ENCODE measurements around the gene SNX12. TPM values are rescaled to one million over a fixed set of nuclear protein-coding genes. Genes with fewer than 3 reads are reported as not detected.

The SNX12 gene
- total and polyA plus RNA-seq, 4 donors: 4.5 to 21.7 (median 15.8) TPM

- H3K36me3 ChIP-seq (ENCODE audit: control insufficient read depth in 4 of 4, insufficient read depth in 3 of 4, low read depth in 1 of 4, low read length in 3 of 4): no peaks in the 10 kb centered on the region
- WGBS: 76% methylated on average over 5 of the region's 5 CpGs
- no peaks in the 10 kb centered on the region for H3K9me3 ChIP-seq (ENCODE audit: control insufficient read depth in 4 of 4, low read length in 3 of 4)
- peaks cover 4 to 16% (median 10%) of the 10 kb centered on the region in 4 donors for H3K4me1 ChIP-seq (ENCODE audit: control insufficient read depth in 4 of 4, insufficient read depth in 4 of 4, low read length in 3 of 4)
- TF ChIP-seq SP1 (IDR thresholded peaks at IDR 0.05) (no peak), TAF1 (conservative IDR thresholded peaks at IDR 0.05) (no peak), YY1 (IDR thresholded peaks at IDR 0.05) (no peak), FOXA1 (IDR thresholded peaks at IDR 0.05) (no peak), JUND (IDR thresholded peaks at IDR 0.05) (no peak), GABPA (IDR thresholded peaks at IDR 0.05 in 1 of 2, conservative IDR thresholded peaks at IDR 0.05 in 1 of 2) (no peak), CTCF (IDR thresholded peaks at IDR 0.05; ENCODE audit: low read depth, low read length, missing input control) (no peak)
- H3K4me3 ChIP-seq (ENCODE audit: low read depth in 1 of 3, low read length in 3 of 3): no peak overlapping the region
- DNase-seq (ENCODE audit: low spot score): no peak
- H3K27ac ChIP-seq (ENCODE audit: low read depth in 1 of 2, low read length in 2 of 2): no peak overlapping the region
- H3K27me3 ChIP-seq (ENCODE audit: control insufficient read depth in 4 of 4, insufficient read depth in 4 of 4, low read length in 3 of 4): no peaks in the 10 kb centered on the region
- no peak overlapping the region for H3K9ac ChIP-seq (ENCODE audit: low read depth in 1 of 2, low read length in 2 of 2)
Measured at GRCh38 chrX:71098951-71099506, 30.9 kb upstream of the SNX12 start.

GRCh38 chrX:71098302-71098701, 30.2 kb upstream of the SNX12 start:
- 16% methylated on average over 2 of the region's 2 CpGs for WGBS
- Histone ChIP-seq H3K27ac (ENCODE audit: low read depth in 1 of 2, low read length in 2 of 2) (no peak overlapping the region), H3K36me3 (ENCODE audit: control insufficient read depth in 4 of 4, insufficient read depth in 3 of 4, low read depth in 1 of 4, low read length in 3 of 4) (no peaks in the 10 kb centered on the region)

GRCh38 chrX:71096760-71097032, 28.6 kb upstream of the SNX12 start:
- peaks cover 4 to 16% (median 10%) of the 10 kb centered on the region in 4 donors for H3K4me1 ChIP-seq (ENCODE audit: control insufficient read depth in 4 of 4, insufficient read depth in 4 of 4, low read length in 3 of 4)

More at GRCh38 chrX:71098302-71098701, 30.2 kb upstream of the SNX12 start:
- Histone ChIP-seq H3K4me1 (ENCODE audit: control insufficient read depth in 4 of 4, insufficient read depth in 4 of 4, low read length in 3 of 4) (peaks cover 4 to 16% (median 10%) of the 10 kb centered on the region in 4 donors), H3K4me3 (ENCODE audit: low read depth in 1 of 3, low read length in 3 of 3) (no peak overlapping the region), H3K9me3 (ENCODE audit: control insufficient read depth in 4 of 4, low read length in 3 of 4) (no peaks in the 10 kb centered on the region), H3K9ac (ENCODE audit: low read depth in 1 of 2, low read length in 2 of 2) (no peak overlapping the region), H3K27me3 (ENCODE audit: control insufficient read depth in 4 of 4, insufficient read depth in 4 of 4, low read length in 3 of 4) (no peaks in the 10 kb centered on the region)
- TF ChIP-seq NR2F2 (IDR thresholded peaks at IDR 0.05) (no peak), RXRA (IDR thresholded peaks at IDR 0.05) (no peak), FOXA1 (IDR thresholded peaks at IDR 0.05) (no peak), RAD21 (IDR thresholded peaks at IDR 0.05) (peak; percentile 63 to 73), CTCF (IDR thresholded peaks at IDR 0.05; ENCODE audit: low read depth, low read length, missing input control) (peak; percentile 36), SP1 (IDR thresholded peaks at IDR 0.05) (no peak)
- peak; percentile 74 for DNase-seq (ENCODE audit: low spot score)

More at GRCh38 chrX:71096760-71097032, 28.6 kb upstream of the SNX12 start:
- WGBS: 10% methylated on average over 9 of the region's 9 CpGs
- H3K27ac ChIP-seq (ENCODE audit: low read depth in 1 of 2, low read length in 2 of 2): no peak overlapping the region
- peak overlapping the region; percentile 14 to 30 for H3K9ac ChIP-seq (ENCODE audit: low read depth in 1 of 2, low read length in 2 of 2)
- peak overlapping the region in 2 of 3 donors; percentile 66 to 68 for H3K4me3 ChIP-seq (ENCODE audit: low read depth in 1 of 3, low read length in 3 of 3)
- no peaks in the 10 kb centered on the region for H3K27me3 ChIP-seq (ENCODE audit: control insufficient read depth in 4 of 4, insufficient read depth in 4 of 4, low read length in 3 of 4)
- no peaks in the 10 kb centered on the region for H3K9me3 ChIP-seq (ENCODE audit: control insufficient read depth in 4 of 4, low read length in 3 of 4)
- DNase-seq (ENCODE audit: low spot score): no peak
- no peak for TF ChIP-seq MAX (IDR thresholded peaks at IDR 0.05)
- TF ChIP-seq CTCF (IDR thresholded peaks at IDR 0.05; ENCODE audit: low read depth, low read length, missing input control): no peak
- no peak for TF ChIP-seq EGR1 (IDR thresholded peaks at IDR 0.05; ENCODE audit: low read depth in 2 of 2)
- no peak for TF ChIP-seq RAD21 (IDR thresholded peaks at IDR 0.05)
- TF ChIP-seq TAF1 (conservative IDR thresholded peaks at IDR 0.05): no peak
- no peak for TF ChIP-seq FOXA1 (IDR thresholded peaks at IDR 0.05)
- TF ChIP-seq HNF4G (IDR thresholded peaks at IDR 0.05): no peak
- no peak for TF ChIP-seq RXRA (IDR thresholded peaks at IDR 0.05)
- TF ChIP-seq GABPA (IDR thresholded peaks at IDR 0.05 in 1 of 2, conservative IDR thresholded peaks at IDR 0.05 in 1 of 2): no peak
- no peak for TF ChIP-seq NR2F2 (IDR thresholded peaks at IDR 0.05)
- no peak for TF ChIP-seq YY1 (IDR thresholded peaks at IDR 0.05)
- no peak for TF ChIP-seq SP1 (IDR thresholded peaks at IDR 0.05)
- no peak for TF ChIP-seq HNF4A (conservative IDR thresholded peaks at IDR 0.05)
- no peaks in the 10 kb centered on the region for H3K36me3 ChIP-seq (ENCODE audit: control insufficient read depth in 4 of 4, insufficient read depth in 3 of 4, low read depth in 1 of 4, low read length in 3 of 4)

All from liver (tissue), 9 donors.